Pancreas (tissue), 10 donors: Measurements from ENCODE around the gene PMFBP1. TPM values are rescaled to one million over a fixed set of nuclear protein-coding genes. Genes with fewer than 3 reads are reported as not detected.

Source experiments
- ATAC-seq, 4 donors: fragments of 200-7000 bp; cut with Tn5 transposase; one replicate each; pipeline versions ENCODE4 v1.8.0 to v1.9.1; 2020; ENCODE audit warnings: mild to moderate bottlenecking in 4 of 4, moderate library complexity in 4 of 4
- DNase-seq, 6 donors: peaks; one replicate each; pipeline ENCODE4 v3.0.0-alpha.2; 2020
- FAIRE-seq: peaks from 2 replicates; lab custom pipeline; 2012; peaks lifted over from hg19 to GRCh38; lab: Jason Lieb, UNC
- H3K27ac ChIP-seq, 4 donors: fragments of 200-600 bp; sonication (generic); 1 replicate in 3 of 4; 2 replicates in 1 of 4; pipeline versions ENCODE4 v1.5.0 to v1.8.0; 2020
- H3K27me3 ChIP-seq, 4 donors: fragments of 200-600 bp; one replicate each; pipeline ENCODE4 v1.8.0; 2021
- H3K36me3 ChIP-seq, 3 donors: fragments of 200-600 bp; sonication (generic) in 1 of 3; one replicate each; pipeline versions ENCODE4 v1.5.0 to v1.8.0; 2020 to 2021
- H3K4me1 ChIP-seq, 3 donors: fragments of 200-600 bp; one replicate each; pipeline ENCODE4 v1.8.0; 2021
- H3K4me3 ChIP-seq, 4 donors: fragments of 200-600 bp; sonication (generic) in 2 of 4; one replicate each; pipeline versions ENCODE4 v1.5.0 to v1.8.0; 2020 to 2021
- H3K9me3 ChIP-seq, 4 donors: fragments of 200-600 bp; one replicate each; pipeline ENCODE4 v1.8.0; 2021
- WGBS, 2 donors: extraction: QIAGEN DNeasy Blood & Tissue Kit; methylation state at CpG; one replicate each; pipeline ENCODE4 v1.1.7; 2013; 5-methylcytosine and 5-hydroxymethylcytosine counted together
- intact Hi-C, 3 donors: fragments of 100-400 bp; cut with DNase I; formaldehyde crosslinking; loops; one replicate each; pipeline versions ENCODE4 v1.11.1 to v1.14.2; 2022
- polyA plus RNA-seq, 2 donors: library from polyadenylated mRNA; stranded (reverse); fragments of 200-250 nt; gene quantifications; one replicate each; pipeline ENCODE4 v1.2.3, GENCODE V29; 2013
- total RNA-seq, 6 donors: library from RNA; stranded (reverse); fragmentation: NEBNext Ultra II Directional in 4 of 6; extraction: Animal tissue kit (Norgen Biotek cat#: 25700) in 4 of 6; gene quantifications; one replicate each; pipeline versions ENCODE4 v1.2.1 to v1.2.4, GENCODE V29; 2021 to 2023
- TF ChIP-seq, protein P1 (sequence below), 4 donors: fragments of 200-600 bp; sonication (generic) in 3 of 4; IDR thresholded peaks; one replicate each; pipeline versions ENCODE4 v1.5.0 to v1.8.0; 2021; ENCODE audit warnings: antibody characterized with exemption in 4 of 4
- donor health status: healthy with polysubstance abuse.
- donor health status: DM: no; HTN: no; CAD: no; lungs with moderate emphysema.
- donor health status: DM: no; HTN: no; CAD: no.
- donor health status: control.
- donor health status: control.
- donor health status: Bipolar disorder and iron deficiency.
- donor health status: DM: yes; HTN: yes; CAD: no.
- donor health status: DM: no; HTN: no; CAD: no.
- donor health status: DM: no; HTN: no; CAD: no.
- donor health status: DM: yes; HTN: yes; CAD: no.

PMFBP1 gene
- total and polyA plus RNA-seq, 8 donors: 1.8 to 6.6 (median 2.7) TPM

DNA sequence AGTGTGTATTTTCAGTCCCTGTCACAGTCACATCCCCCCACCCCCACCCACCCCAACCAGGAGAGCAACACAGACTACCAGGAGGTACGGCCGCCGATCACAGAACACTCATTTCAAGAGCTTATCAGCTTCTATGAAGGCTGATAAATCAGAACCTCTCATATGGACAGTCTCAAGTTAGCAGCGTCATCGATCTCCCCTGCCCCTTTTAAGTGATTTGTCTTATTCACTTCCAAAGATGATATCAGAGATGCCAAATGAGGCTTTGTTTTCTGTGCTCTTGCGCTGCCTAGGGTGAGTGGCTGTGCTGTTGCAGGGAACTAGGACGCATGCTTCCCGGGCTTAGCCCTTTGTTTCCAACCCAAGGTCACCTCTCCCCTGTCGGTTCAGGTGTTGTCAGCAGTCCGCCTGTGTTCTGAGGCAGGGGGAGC, 26.8 kb upstream of the PMFBP1 start:
- no peak for DNase-seq
- WGBS, 2 donors: 17 to 29% methylated on average over 10 of the region's 10 CpGs

DNA sequence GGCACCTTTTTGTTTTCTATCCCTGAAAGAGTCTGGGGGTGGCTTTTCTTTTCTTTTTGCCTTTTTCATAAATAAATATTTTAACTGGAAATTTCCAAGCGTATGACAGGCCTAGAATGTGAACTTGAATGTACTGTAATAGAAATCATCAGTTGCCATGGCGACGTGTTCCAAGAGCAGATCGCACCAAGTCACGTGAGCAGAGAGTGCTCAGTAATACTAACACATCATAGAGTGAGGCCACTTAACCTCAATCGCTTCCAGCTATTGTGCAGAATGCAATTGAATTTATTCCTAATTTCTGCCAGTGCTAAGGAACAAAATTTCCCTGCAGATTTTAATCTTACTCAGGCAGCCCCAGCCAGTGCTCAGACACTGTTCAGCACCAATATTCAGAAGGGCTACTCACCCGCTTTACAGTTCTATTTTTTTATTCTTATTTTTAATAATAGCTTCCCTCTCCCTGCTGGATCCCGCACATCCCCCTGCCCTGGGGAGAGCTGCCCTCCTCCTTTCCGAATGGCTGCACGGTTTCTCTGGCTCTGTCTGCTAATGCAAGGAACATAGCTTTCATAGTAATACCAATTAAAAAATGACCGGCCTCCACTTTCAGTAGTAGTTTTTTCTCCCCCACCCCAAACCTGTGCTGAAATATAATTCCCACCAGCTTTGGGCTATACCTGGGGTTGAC, 26.2 kb upstream of the PMFBP1 start:
- Histone ChIP-seq H3K4me3 (no peak overlapping the region), H3K36me3 (no peaks in the 10 kb centered on the region), H3K27me3 (peaks cover 0 to 8% (median 0%) of the 10 kb centered on the region in 4 donors), H3K27ac (no peak overlapping the region), H3K4me1 (peaks cover 9 to 16% (median 16%) of the 10 kb centered on the region in 3 donors), H3K9me3 (no peaks in the 10 kb centered on the region)
- intact Hi-C loops: no loop called here
- peak in 2 of 4 donors; percentile 23 to 59 for ATAC-seq
- no peak for FAIRE-seq
- TF ChIP-seq, protein P1, sequence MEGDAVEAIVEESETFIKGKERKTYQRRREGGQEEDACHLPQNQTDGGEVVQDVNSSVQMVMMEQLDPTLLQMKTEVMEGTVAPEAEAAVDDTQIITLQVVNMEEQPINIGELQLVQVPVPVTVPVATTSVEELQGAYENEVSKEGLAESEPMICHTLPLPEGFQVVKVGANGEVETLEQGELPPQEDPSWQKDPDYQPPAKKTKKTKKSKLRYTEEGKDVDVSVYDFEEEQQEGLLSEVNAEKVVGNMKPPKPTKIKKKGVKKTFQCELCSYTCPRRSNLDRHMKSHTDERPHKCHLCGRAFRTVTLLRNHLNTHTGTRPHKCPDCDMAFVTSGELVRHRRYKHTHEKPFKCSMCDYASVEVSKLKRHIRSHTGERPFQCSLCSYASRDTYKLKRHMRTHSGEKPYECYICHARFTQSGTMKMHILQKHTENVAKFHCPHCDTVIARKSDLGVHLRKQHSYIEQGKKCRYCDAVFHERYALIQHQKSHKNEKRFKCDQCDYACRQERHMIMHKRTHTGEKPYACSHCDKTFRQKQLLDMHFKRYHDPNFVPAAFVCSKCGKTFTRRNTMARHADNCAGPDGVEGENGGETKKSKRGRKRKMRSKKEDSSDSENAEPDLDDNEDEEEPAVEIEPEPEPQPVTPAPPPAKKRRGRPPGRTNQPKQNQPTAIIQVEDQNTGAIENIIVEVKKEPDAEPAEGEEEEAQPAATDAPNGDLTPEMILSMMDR (IDR thresholded peaks at IDR 0.05): no peak
- 62 to 71% methylated on average over 11 of the region's 11 CpGs for WGBS, 2 donors
- peak in 2 of 6 donors; percentile 34 to 35 for DNase-seq

More for the DNA sequence above, 26.8 kb upstream of the PMFBP1 start:
- Histone ChIP-seq H3K36me3 (no peaks in the 10 kb centered on the region), H3K27me3 (peaks cover 0 to 8% (median 0%) of the 10 kb centered on the region in 4 donors), H3K4me1 (peaks cover 9 to 22% (median 16%) of the 10 kb centered on the region in 3 donors), H3K4me3 (no peak overlapping the region), H3K9me3 (no peaks in the 10 kb centered on the region), H3K27ac (peak overlapping the region in 1 of 4 donors; percentile 22)
- TF ChIP-seq, protein P1 (IDR thresholded peaks at IDR 0.05): no peak
- peak in 1 of 4 donors; percentile 23 for ATAC-seq
- intact Hi-C loops: no loop called here
- no peak for FAIRE-seq

DNA sequence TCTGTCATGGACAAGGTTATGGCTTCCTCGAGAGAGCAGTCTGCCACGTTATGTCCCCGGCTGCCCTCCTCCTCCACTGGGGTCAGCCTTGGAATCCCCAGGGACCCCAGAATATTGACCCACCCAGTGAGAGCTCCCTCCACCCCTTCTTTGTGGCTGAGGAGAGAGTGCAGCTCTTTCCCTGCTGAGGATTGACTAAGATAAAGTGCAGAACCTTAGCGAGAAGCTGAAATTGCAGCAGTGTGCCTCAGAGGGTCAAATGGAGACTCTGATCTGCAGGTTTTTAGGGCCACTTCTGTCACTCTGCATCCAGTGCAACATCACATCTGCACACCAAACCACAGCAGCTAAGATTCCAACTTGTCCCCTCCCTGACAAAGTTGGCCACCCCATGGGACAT, 25.6 kb upstream of the PMFBP1 start:
- no peak overlapping the region for H3K4me3 ChIP-seq
- intact Hi-C loops: no loop called here
- TF ChIP-seq, protein P1 (IDR thresholded peaks at IDR 0.05): no peak

DNA sequence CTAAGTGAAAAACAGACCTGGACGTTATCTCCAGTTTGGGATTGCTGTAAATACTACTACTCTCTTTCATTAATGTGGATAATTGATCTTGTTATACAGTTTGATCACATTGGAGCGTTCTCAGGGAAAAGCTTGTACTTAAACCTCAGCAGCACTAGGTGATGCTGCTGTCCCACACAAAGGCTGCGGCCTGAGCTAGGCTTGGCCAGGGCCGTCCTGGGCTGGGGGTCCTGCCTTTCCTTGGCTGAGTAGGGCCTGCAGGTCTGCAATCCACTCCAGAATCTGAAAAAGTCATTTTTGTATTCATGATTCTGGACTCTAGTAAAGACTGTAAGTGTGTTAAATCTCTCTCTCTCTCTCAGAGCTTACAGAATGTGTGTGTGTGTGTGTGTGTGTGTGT, 23.7 kb upstream of the PMFBP1 start:
- ATAC-seq (peak in 1 of 4 donors; percentile 15), FAIRE-seq (no peak), DNase-seq (no peak)
- H3K27ac ChIP-seq: no peak overlapping the region
- H3K4me1 ChIP-seq: no peaks in the 10 kb centered on the region
- 74 to 90% methylated on average over 4 of the region's 4 CpGs for WGBS, 2 donors
- H3K27me3 ChIP-seq: peaks cover 0 to 8% (median 0%) of the 10 kb centered on the region in 4 donors
- H3K4me3 ChIP-seq: no peak overlapping the region
- H3K9me3 ChIP-seq: no peaks in the 10 kb centered on the region
- no peaks in the 10 kb centered on the region for H3K36me3 ChIP-seq
- intact Hi-C loops: no loop called here
- TF ChIP-seq, protein P1 (IDR thresholded peaks at IDR 0.05): no peak

More for the DNA sequence above, 25.6 kb upstream of the PMFBP1 start:
- Histone ChIP-seq H3K36me3 (no peaks in the 10 kb centered on the region), H3K27ac (no peak overlapping the region), H3K4me1 (peaks cover 9 to 12% (median 11%) of the 10 kb centered on the region in 3 donors), H3K9me3 (no peaks in the 10 kb centered on the region), H3K27me3 (peaks cover 0 to 8% (median 0%) of the 10 kb centered on the region in 4 donors)
- ATAC-seq (no peak), DNase-seq (no peak), FAIRE-seq (no peak)
- 66 to 72% methylated on average over 4 of the region's 4 CpGs for WGBS, 2 donors

DNA sequence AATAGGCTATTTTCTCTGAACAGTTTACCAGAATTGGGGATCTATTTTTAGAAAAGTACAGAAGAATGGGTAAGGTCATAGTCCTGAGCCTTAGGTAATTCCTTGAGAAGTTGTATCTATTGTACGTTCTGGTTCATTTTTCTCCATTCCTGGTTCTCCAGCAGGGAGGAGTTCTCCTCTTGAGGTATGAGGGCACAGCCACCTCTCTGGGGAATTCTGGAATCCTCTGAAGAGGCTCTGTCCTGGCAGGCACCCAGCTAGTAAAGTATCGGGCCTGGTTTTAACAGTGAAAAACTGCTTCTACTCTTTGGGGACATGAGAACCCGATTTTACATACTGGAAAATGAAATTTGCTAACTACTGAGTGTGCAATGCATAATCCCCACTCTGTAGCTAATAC, 19.6 kb upstream of the PMFBP1 start:
- H3K4me1 ChIP-seq: no peaks in the 10 kb centered on the region
- TF ChIP-seq, protein P1 (IDR thresholded peaks at IDR 0.05): no peak
- no peak overlapping the region for H3K27ac ChIP-seq
- FAIRE-seq (no peak), DNase-seq (no peak), ATAC-seq (no peak)
- no peaks in the 10 kb centered on the region for H3K27me3 ChIP-seq
- 75 to 83% methylated on average over 3 of the region's 3 CpGs for WGBS, 2 donors
- intact Hi-C loops: no loop called here
- no peaks in the 10 kb centered on the region for H3K9me3 ChIP-seq
- no peaks in the 10 kb centered on the region for H3K36me3 ChIP-seq
- H3K4me3 ChIP-seq: no peak overlapping the region
